ENCODE measurements around the gene SEPTIN1. TPM values are rescaled to one million over a fixed set of nuclear protein-coding genes. Genes with fewer than 3 reads are reported as not detected.

Gene SEPTIN1, protein sequence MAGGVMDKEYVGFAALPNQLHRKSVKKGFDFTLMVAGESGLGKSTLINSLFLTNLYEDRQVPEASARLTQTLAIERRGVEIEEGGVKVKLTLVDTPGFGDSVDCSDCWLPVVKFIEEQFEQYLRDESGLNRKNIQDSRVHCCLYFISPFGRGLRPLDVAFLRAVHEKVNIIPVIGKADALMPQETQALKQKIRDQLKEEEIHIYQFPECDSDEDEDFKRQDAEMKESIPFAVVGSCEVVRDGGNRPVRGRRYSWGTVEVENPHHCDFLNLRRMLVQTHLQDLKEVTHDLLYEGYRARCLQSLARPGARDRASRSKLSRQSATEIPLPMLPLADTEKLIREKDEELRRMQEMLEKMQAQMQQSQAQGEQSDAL
- polyA plus RNA-seq (ENCODE audit: insufficient read depth in 1 of 5, insufficient read length in 5 of 5, low replicate concordance in 1 of 5): 1 to 10 TPM; 2.0 to 4.0 (median 2.7) TPM
- long read RNA-seq, donor 1, partial matches to known transcripts: 0 of 1 reads
- long read RNA-seq, donor 1, other reads (novel, unspliced or antisense): 0 of 1 reads
- long read RNA-seq, donor 2: 0 reads
- long read RNA-seq, donor 3: 0 reads
- long read RNA-seq, donor 4: 0 reads
- long read RNA-seq, donor 5, partial matches to known transcripts: 36 of 44 reads
- long read RNA-seq, donor 5, other reads (novel, unspliced or antisense): 8 of 44 reads
- long read RNA-seq, donor 6: 0 reads
- long read RNA-seq, donor 7: 0 reads
- long read RNA-seq, donor 8, partial matches to known transcripts: 14 of 14 reads
- long read RNA-seq, donor 8, other reads (novel, unspliced or antisense): 0 of 14 reads

DNA sequence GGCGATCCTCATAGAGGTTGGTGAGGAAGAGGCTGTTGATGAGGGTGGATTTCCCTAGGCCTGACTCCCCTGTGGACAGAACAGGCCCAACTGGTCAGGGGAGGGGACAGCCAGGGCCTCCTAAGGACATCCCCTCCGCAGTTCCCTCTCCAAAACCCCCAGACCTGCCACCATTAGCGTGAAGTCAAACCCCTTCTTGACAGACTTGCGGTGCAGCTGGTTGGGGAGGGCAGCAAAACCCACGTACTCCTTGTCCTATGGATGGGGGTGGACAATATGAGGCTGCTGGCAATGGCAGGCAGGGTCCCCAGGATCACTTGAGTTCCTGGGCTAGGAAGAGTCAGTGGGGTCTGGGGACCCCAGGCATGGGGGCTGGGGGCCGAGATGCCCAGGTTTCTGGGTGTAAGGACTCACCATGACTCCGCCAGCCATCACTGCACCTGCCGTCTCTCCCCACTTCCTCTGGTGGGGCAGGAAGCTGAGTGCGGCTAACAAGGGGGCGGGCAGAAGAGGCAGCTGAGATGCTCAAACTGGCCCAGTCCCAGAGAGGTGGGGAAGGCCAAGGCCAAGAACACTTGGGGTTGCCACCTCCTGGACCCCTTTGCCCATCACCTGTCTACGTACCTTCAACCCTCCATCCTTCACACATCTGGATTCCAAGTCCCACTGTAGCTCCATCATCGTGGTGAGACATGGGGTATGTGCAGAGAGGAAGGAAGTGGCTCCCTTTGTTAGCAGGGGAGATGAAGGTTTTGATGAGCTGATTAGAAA lies at the start of gene SEPTIN1:
TSS of gene SEPTIN1 (minus strand) at position 451 of the 771 bp plus-strand sequence. CDS start at position 432, 19 bp downstream.
- no peak for DNase-seq

DNA sequence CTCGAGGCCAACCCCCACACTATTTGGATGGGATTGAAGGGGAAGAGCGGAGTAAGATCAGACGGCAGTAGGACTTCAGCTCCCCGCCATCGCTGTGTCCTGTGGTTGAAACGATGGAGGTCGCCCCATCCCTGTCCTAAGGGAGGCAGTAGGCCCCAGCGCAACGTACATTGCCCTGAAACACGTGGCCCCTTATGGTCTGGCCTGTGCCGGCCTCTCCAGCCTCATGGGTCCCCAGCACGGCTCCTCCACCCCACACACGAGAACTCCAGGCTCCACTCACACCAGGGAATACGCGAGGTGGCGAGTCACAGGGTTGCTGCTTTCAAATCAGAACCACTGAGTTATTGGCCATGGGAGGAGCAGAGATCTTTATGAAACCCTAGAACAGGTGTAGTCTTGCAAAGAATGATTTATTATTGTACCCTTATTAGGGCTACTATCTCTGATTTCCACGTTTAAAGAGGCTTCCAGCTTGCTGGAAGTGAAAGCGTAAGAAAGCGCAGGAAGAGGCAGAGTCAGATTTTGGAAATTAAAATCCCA lies 48.1 kb upstream of the SEPTIN1 start:
- no peak for DNase-seq

DNA sequence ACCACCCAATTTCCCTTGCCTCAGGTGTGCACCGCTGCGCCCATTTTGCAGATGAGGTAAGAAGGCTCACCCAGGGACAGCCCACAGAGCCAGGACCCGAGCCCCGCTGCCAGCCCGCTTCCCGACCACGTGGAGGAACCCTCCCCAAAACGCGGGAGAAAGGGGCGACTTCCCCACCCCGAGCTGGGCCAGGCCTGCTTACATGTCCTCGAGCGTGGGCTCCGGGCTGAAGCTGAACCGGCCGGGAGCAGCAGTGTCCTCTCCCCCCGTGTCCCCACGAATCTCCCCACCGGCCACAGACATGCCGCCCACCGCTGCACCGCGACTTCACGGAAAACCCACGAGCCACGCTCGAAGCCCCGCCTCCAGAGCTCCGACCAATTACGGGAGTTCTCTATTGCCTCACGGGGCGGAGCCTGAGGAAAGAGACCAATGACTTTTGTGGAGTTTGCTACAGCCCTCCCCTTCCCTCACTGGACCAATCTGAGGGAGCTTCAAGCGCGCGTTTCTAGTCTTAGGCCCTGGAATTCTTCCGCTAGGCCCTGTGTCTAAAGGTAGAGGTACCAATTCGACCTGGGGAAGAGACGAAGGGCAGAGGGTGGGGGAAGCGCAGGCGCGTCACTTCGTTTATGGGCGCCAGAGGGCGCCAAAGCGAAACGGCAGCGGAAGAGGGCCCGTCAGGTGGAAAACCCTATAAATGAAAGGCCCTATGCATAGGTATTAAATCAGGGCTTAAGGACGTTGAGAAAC lies 47.5 kb upstream of the SEPTIN1 start, which contains the start of gene DCTPP1:
TSS of gene DCTPP1 (minus strand) at position 353 of the 750 bp plus-strand sequence. CDS start at position 303, 50 bp downstream.
- peak; percentile 90 to 94 for DNase-seq

DNA sequence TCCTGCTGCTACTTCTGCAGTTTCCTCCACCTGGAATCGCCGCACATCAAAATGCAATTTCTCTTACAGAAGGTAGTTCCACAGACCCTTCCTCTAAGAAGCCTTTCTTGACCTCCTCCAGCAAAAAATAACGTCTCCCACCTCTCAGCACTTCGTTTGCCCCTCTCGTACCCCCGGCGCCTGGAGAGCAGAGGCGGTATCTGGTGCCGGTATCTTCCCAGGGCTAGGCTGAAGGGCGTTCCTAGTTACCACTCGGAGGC lies 47.0 kb upstream of the SEPTIN1 start:
- no peak for DNase-seq

DNA sequence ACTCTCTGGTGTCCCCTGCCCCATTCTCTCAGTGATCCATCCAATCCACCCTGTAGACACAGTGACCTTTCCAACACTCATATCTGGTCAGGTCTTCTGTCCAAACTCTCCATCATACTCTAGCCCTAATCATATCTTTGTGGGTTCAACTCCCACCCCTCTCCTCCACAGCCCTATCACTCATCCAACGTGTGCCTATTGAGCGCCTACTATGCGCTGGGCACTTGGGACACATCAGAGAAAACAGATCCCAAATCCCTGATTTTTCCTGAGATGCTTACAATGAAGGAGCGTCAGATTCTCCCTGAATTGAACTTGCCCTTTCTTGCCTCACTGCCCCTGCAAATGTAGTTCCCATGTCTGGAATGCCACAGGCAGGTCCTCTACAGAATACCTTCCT lies 45.7 kb upstream of the SEPTIN1 start:
- no peak for DNase-seq

DNA sequence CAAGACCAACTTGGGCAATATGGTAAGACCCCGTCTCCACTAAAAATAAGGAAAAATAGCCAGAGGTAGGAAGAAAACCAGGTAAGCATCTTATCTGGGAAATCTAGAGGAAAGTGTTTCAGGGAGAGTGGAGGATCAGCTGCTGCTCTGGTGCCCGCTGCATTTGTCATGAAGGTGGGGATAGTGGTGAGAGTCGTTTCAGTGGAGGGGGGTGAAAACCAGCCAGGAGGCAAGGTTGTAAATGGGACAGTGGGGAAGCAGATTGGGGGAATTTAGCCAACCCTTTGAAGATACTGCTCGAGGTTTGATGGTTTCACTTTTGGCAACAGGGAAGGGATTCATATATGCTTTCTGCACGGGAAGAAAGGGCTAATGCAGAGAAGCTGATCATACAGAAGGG lies 38.6 kb upstream of the SEPTIN1 start:
- DNase-seq: no peak

DNA sequence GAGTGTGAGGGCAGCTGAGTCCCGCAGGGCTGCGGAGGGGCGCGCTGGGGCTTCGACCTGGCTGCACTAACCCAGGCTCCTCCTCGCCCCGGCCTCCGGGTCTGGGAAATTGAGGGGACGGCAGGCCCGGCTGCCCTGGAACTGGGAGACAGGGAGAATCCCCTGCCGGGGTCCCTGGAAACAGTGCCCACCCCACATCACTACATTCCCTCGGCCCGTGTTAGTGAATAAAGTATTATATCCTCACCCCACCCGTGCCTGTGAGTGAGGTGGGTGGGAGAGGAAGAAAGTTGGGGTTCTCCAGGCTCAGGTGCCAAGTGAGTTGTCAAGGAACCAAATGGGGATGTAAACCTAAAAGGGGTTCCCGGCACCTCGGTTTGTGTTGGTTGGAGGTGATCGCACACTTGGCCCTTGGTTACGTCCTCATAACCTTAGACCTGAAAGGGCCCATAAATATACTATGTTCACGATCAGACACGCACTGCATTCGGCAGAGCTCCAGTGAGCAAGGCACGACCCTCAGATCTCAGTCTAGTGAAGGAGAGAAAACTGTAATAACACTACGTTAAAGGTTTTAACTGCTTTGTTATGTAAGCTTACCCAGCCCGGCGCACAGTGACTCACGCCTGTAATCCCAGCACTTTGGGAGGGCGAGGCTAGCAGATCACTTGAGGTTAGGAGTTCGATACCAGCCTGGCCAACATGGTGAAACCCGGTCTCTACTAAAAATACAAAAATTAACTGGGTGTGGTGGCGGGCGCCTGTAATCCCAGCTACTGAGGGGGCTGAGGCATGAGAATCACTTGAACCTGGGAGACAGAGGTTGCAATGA lies 36.2 kb upstream of the SEPTIN1 start:
- DNase-seq: no peak

DNA sequence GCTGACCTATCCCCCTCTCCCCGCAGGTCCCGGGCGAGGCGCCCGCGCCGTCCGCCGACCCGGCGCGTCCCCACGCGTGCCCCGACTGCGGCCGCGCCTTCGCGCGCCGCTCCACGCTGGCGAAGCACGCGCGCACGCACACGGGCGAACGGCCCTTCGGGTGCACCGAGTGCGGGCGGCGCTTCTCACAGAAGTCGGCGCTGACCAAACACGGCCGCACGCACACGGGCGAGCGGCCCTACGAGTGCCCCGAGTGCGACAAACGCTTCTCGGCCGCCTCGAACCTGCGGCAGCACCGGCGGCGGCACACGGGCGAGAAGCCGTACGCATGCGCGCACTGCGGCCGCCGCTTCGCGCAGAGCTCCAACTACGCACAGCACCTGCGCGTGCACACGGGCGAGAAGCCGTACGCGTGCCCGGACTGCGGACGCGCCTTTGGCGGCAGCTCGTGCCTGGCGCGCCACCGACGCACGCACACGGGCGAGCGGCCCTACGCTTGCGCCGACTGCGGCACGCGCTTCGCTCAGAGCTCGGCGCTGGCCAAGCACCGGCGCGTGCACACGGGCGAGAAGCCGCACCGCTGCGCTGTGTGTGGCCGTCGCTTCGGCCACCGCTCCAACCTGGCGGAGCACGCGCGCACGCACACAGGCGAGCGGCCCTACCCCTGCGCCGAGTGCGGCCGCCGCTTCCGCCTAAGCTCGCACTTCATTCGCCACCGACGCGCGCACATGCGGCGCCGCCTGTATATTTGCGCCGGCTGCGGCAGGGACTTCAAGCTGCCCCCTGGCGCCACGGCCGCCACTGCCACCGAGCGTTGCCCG lies 35.4 kb upstream of the SEPTIN1 start:
- DNase-seq: peak; percentile 90 to 92

DNA sequence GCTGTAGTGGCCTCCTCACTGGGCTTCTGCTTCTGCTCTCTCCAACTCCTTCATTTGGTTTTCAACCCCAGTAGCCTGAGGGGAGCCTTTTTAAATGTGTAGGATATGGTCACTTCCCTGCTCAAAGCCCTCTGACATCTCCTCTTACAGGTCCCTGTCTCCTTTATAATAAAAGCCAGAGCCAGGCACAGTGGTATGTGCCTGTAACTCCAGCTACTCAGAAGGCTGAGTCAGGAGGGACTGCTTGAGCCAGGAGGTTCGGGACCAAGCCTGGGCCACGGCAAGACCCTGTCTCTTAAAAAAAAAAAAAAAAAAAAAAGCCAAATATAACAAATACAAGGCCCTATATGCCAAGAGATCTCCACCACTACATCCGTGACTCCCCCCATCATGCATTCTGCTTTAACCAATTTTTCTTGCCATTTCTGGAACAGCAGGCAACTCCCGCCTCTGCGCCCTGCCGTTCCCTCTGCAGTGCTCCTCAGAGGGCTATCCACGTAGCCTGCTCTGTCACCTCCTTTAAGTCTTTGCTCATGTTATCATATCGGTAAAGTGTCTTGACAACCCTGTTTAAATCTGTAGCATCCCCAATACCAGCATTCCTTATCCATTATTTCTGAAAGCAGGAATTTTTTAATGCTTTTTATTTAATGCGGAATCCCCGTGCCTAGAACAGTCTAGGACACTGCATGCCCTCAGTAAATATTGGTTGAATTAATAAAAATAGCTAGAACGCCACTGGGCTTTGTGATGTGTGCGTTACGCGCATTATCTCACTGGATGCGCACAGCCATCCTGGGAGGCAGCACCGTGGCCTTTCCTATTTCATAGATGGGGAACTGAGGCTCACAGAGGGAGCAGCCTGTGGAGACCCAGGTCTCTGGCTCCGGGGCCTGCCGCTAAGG lies 34.5 kb upstream of the SEPTIN1 start:
- DNase-seq: no peak

DNA sequence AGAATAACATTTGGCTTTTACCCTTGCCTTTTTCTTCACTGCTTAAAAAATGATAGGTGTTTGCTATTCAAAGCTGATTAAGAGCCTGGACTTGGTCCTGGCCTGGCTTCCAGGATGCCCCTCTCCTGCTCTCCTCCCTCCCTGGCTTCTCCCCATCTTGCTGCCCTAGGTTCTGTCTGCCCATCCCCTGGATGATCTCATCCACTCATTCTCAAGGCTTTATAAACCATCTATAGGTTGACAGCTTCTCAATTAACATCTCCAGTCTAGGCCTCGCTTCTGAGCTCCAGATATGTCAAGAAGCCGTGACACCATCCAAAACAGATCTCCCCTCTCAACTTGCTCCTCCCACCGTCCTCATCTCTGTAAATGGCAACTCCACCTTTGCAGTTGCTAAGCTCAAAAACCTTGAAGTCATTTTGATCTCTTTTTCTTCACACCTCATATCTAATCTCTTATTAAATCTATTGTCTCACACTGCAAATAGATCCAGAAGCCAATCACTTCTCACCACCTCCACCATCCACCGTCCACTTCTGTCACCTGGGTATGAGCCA lies 33.8 kb upstream of the SEPTIN1 start:
- DNase-seq: no peak

DNA sequence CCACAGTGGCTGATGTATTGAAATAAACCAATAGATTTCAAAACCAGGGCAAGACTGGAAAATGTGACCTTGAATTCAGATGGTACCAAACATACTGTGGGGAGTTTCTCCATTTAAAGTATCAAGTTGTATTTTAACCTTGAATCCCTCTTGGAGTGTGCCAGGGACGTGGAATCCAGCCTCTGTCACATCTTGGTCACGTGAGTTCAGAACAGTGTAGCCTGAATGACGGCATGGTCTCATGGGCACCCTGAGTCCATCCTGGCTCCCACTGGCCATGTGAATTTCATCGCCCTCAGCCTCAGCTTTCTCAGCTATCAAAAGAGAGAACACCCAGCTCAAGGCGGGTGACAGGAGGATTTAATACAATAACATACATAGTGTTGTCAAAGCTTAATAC lies 31.8 kb upstream of the SEPTIN1 start:
- no peak for DNase-seq

DNA sequence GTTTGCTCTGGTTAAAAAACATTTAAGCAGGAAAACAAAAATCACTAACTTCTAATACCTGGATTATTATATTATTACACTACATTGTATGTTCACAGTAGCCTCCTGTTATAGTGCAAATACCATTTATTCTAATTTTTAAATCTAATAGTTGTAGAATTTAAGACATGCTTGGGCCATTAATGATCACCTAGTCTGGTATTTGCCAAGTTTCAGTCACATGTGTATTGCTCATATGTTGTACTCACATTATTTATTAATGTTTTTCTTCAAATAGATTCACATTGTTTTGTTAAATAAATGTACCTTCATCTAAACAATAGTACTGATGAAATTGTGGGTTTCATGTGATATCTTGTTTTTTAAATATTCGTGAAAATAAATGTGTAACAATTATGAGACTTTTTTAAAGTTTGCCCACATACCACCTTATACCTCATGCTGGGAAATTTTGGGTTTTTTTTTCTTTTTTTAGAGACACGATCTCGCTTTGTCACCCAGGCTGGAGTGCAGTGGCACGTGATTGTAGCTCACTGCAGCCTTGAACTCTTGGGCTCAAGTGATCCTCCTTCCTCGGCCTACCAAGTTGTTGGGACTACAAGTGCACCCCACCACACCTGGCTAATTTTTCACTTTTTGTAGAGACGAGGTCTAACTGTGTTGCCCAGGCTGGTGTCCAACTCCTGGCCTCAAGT lies 30.9 kb upstream of the SEPTIN1 start:
- no peak for DNase-seq

DNA sequence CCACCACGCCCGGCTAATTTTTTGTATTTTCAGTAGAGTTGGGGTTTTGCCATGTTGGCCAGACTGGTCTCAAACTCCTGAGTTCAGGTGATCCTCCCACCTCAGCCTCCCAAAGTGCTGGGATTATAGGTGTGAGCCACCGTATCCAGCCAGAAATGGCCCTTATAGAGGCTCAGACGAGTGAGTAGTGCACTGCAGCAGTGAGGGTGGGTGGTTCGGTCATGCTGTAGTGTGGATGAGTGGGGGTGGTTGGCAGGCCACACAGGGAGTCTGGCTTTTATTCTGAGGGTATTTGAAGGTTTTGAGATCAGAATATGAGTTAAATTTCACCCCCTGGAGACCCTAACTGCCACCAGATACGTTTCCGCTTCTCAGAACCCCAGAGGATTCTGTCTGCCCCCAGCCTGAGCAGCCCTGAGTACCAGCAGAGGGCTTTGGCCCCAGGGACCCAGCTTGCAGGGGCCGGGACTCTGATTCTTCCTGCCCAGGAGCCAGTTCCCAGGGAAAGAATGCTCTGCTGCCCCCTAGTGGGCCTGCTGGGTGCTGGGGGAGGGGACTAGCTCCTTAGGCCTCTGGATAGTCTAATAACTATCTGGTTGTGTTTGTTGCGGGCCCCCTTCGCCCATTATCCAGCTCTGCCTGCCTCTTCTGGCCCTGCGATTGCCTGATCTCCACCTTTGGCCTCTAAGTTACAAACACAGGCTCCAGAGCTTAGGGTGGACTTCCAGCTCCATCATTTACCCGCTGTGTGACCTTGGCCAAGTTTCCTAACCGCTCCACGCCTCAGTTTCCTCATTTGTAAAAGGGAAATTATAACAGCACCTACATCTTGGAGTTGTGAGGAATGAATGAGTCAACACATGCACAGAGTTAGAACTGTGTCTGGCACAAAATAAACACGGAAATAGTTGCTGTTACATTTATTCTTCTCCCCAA lies 27.0 kb upstream of the SEPTIN1 start:
- peak; percentile 76 to 86 for DNase-seq

DNA sequence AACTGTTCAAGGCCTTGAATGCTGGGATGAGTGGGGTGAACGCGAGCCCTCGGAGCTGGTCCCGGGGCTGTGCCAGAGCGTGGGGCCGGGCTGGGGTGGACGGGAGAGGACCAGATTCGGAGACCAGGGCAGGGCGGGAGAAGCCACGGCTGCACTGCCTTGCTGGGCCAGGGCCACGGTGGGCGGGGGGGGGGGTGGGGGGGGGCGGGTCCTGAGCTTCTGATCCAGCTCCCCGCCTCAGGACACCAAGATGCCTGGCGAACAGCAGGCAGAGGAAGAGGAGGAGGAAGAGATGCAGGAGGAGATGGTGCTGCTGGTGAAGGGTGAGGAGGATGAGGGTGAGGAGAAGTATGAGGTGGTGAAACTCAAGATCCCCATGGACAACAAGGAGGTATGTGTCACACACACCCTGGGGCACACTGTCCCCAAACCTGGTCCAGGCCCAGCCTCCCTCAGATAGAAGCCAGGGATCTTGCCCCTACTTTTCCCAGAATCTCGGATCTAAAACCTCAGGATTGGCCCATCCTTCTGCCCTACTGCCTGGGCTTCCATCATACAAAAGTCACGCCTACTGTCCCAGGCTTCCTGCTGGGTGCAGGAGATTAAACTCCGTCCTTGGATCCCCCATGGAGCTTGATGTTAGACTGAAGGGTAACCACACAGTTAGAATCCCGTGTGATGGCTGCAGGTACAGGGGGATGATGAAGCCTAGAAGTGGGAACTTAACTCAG lies 25.6 kb upstream of the SEPTIN1 start:
- peak in 1 of 2 donors; percentile 57 for DNase-seq

DNA sequence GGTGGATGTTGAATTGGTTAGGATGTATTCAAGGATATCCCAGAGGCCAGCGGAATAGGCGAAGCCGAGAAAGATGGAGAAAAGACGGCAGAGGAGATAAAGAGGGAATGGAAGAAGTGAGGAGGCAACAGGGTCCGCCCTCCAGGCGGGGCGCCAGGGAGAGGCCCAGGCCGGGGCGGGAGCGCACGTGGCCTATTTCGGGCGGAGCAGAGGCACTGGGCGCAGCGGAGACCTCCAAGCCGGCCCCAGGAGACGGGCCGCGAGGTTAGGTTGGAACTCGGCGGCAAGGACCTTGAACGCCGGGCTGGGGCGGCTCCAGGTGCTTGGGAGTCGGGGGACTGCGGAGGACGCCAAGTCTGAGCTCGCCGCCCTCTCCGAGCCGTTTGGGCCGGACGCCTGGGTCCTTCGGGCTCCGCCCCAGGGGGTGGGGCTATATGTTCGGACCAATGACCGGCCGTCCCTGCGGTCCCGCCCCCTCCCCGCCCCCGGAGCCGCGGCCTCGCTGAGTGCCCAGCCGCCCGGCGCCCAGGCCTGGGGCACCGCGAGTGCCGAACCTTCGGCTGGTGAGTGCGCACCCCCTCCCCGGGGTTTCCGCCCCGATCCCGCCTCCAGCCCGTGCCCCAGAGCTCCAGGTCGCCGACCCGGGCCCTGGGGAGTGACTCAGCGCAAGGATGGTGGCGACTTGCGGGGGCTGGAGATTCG lies 24.9 kb upstream of the SEPTIN1 start, which contains the start of gene ZNF771:
TSS of gene ZNF771 (plus strand) at position 505 of the 702 bp plus-strand sequence. CDS start 448 bp downstream, outside the sequence.
- DNase-seq: peak; percentile 90 to 93

All from right lung (tissue), 10 donors.